Fibroblast of villous mesenchyme (primary cell): ENCODE measurements around the gene HK1. TPM values are rescaled to one million over a fixed set of nuclear protein-coding genes. Genes with fewer than 3 reads are reported as not detected.

Experiments used
- DNase-seq: peaks from one replicate; pipeline ENCODE4 v3.0.0-alpha.2; 2010; ENCODE audit warnings: low read depth
- H3K4me3 ChIP-seq: 2 replicates; pipeline ENCODE4 v1.5.1; 2011; ENCODE audit warnings: low read depth, mild to moderate bottlenecking, low read length
- CTCF ChIP-seq: IDR thresholded peaks from 2 replicates; pipeline ENCODE4 v1.5.1; 2012; ENCODE audit warnings: low read depth, mild to moderate bottlenecking, low read length; ENCODE audit not compliant: insufficient read depth
- total RNA-seq: library from RNA; depleted of rRNA; stranded (reverse); fragments of >200 nt; gene quantifications from 2 replicates; pipeline ENCODE4 v1.2.3, GENCODE V29; 2012

HK1 gene
- total RNA-seq, 1 donor, result 91.1 TPM

GRCh38 chr10:69434169-69434568 is 155.9 kb downstream of the HK1 start:
- H3K4me3 ChIP-seq, result no peak overlapping the region
- TF ChIP-seq CTCF, result no peak
- peak; percentile 89 for DNase-seq

GRCh38 chr10:69434926-69435325 is 156.6 kb downstream of the HK1 start:
- TF ChIP-seq CTCF, result no peak
- no peak for DNase-seq

GRCh38 chr10:69435966-69436520 is 157.7 kb downstream of the HK1 start:
- no peak for TF ChIP-seq CTCF
- no peak for DNase-seq
- no peak overlapping the region for H3K4me3 ChIP-seq

More at GRCh38 chr10:69434926-69435325, 156.6 kb downstream of the HK1 start:
- H3K4me3 ChIP-seq, result no peak overlapping the region

- TF ChIP-seq CTCF, result no peak
- no peak for DNase-seq
- H3K4me3 ChIP-seq, result no peak overlapping the region
Measured at GRCh38 chr10:69437321-69438259, 159.3 kb downstream of the HK1 start.

GRCh38 chr10:69438536-69439349 is 160.4 kb downstream of the HK1 start:
- peak; percentile 89 for DNase-seq
- no peak overlapping the region for H3K4me3 ChIP-seq
- TF ChIP-seq CTCF, result no peak

- H3K4me3 ChIP-seq, result peak overlapping the region; percentile 10
- TF ChIP-seq CTCF, result no peak
- no peak for DNase-seq
Measured at GRCh38 chr10:69439350-69439739, 161.0 kb downstream of the HK1 start.
